Measurements from ENCODE around the gene ANKRD16. TPM values are rescaled to one million over a fixed set of nuclear protein-coding genes. Genes with fewer than 3 reads are reported as not detected.

ANKRD16 gene
- total and polyA plus RNA-seq, 2 of the 8 experiments (the other 6 are each of a cell fraction or from before 2014, with no cell fraction given), result 8.2 to 12.7 TPM

GRCh38 chr10:5905854-5906507 lies 16.3 kb upstream of the ANKRD16 start (continued):
- no peak for TF ChIP-seq USF2 (IDR thresholded peaks at IDR 0.05; ENCODE audit: low read length)
- TF ChIP-seq SIN3A (conservative IDR thresholded peaks at IDR 0.05 in 1 of 2, IDR thresholded peaks at IDR 0.05 in 1 of 2; ENCODE audit: low read depth in 1 of 2, low read length in 2 of 2), result no peak
- no peak for TF ChIP-seq KDM1A (IDR thresholded peaks at IDR 0.05; ENCODE audit: borderline replicate concordance, low read length)
